ENCODE measurements around the gene C5.

The C5 gene

DNA sequence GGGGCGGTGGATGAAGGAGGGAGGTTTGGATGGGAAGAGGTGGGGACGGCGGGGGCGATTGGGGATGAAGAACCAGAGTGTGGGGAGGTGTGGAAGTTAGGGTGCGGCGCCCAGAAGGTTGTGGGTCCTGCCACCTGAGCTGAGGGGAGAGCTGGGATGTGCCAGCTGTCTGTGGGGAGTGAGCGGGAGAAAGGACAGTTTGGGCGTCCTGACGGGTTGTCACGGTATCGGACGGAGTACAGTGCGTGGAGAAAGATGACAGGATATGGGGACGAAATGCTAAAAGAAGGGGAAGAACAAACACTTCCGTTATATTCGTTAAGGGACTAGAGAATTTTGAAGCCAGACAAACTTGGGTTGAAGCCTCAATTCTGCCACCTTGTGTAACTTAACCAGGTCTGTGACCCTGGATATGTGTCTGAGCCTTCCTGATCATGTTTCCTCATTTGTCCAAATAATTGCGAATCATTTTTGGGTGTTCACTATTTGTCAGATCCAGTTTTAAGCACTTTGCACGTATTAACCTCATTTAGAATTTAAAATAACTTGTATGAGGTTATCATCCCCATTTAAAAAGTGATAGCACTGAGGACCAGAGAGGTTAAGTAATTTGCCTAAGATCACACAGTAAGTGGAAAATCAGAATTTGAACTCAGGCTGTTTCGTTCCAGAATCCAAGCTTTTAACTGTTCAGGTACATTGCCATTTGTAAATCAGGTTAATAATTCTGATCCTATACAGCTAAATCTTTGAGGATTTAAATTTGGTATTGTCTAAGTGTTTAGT, 25.4 kb upstream of the C5 start:
- DNase-seq (ENCODE audit: low spot score): peak; percentile 40
- in situ Hi-C loops (cut with MboI; ENCODE audit: low pct_unique_long_range_greater_than_20kb, low sequenced_read_pairs, unreplicated experiment): no loop called here
- TF ChIP-seq, protein P1, sequence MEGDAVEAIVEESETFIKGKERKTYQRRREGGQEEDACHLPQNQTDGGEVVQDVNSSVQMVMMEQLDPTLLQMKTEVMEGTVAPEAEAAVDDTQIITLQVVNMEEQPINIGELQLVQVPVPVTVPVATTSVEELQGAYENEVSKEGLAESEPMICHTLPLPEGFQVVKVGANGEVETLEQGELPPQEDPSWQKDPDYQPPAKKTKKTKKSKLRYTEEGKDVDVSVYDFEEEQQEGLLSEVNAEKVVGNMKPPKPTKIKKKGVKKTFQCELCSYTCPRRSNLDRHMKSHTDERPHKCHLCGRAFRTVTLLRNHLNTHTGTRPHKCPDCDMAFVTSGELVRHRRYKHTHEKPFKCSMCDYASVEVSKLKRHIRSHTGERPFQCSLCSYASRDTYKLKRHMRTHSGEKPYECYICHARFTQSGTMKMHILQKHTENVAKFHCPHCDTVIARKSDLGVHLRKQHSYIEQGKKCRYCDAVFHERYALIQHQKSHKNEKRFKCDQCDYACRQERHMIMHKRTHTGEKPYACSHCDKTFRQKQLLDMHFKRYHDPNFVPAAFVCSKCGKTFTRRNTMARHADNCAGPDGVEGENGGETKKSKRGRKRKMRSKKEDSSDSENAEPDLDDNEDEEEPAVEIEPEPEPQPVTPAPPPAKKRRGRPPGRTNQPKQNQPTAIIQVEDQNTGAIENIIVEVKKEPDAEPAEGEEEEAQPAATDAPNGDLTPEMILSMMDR (IDR thresholded peaks at IDR 0.05; ENCODE audit: extremely low read depth, insufficient read depth, missing control alignments): no peak

DNA sequence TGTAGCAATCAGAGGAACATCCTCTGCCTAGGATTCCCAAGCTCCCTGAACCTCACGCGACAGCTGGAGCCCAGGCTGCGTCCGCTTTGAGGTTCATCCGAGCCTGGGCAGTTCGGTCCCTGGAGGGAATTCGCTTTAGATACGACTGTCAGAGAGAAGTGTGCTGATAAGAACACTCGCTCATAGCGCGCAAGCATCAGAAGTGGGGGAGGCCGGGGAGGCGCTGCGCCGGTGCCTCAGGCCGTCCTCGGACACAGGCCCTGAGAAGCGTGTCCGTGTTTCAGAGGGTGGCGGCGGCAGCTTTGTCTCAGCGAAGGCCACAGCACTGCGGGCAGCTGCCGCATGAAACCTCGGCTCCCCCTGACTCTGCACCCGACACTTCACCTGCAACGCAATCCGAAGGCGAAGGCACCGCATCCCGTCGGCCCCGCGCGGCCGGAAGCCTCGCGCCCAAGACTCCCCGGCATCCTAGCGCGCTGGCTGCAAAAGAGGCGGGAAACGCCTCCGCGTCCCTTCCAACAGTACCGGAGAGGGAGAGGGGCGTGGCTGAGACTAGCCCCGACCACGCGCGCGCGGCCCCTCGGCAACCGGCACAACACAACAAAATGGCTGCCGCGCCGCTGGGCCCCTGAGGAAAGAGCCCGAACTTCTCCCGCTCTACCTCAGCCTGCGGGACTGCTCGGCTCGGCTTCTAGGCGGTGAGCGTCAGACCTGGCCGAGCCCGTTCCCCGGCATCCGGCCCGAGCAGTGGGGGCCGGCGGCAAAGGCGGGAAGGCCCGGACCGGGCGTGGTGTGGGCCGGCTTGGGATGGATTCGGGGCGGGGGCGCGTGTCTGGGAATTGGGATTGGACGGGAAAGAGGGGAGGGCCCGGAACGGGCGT, 24.5 kb upstream of the C5 start, which contains the start of gene CNTRL:
TSS of gene CNTRL (plus strand) at position 586 of the 881 bp plus-strand sequence. CDS start 13,372 bp downstream, outside the sequence.
- in situ Hi-C loops (cut with MboI; ENCODE audit: low pct_unique_long_range_greater_than_20kb, low sequenced_read_pairs, unreplicated experiment): no loop called here
- TF ChIP-seq, protein P1 (IDR thresholded peaks at IDR 0.05; ENCODE audit: extremely low read depth, insufficient read depth, missing control alignments): no peak

DNA sequence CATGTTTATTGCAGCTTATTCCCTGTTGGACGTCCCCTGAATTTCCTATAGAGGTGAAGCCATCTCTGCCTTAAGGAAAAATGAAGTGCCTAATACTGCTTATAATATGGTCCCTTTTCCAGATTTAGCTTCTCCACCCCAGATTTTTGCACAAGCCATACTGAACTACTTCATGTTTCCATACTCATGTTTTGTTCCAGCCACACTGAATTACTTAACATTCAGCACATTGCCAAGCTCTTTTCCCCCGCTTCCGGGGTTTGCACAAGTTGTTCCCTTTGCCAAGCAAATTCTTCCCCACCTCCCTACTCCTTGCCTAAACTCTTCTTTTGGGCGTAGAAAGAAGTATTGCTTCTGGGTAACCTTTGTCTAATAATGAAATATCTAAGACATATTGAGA, 23.0 kb upstream of the C5 start:
- DNase-seq (ENCODE audit: low spot score): no peak
- TF ChIP-seq, protein P1 (IDR thresholded peaks at IDR 0.05; ENCODE audit: extremely low read depth, insufficient read depth, missing control alignments): no peak
- in situ Hi-C loops (cut with MboI; ENCODE audit: low pct_unique_long_range_greater_than_20kb, low sequenced_read_pairs, unreplicated experiment): no loop called here

More for the DNA sequence above, 24.5 kb upstream of the C5 start, which contains the start of gene CNTRL:
- peak; percentile 85 for DNase-seq (ENCODE audit: low spot score)

DNA sequence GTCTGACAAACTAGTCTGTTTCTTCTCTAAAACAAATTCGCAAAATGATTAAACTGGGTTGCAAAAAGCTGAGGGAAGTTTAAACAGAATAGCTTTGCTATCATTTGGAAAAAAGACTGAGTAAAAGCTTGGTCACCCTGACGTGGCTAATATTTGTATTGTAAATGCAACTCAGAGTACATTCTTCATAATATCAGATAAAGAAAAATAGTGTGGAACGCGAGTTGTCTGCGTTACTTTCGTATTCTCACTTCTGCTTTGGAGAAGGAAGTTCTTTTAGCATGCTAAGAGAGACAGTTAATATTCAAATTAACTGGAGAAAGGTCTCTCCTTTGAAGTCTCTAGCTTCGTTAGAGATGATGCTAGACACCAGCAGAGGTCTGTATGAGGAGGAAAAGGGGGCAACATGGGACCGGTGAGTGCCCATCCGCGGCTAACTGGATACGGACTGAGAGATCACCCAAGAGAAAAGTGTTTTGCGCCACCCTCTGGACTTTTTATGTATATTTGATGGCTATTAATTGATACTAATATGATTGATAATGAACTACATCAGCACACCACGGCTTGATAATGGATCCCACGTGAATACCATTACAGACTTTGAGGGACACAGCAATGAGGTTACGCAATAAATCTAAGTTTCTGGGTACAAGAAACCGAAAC, 21.8 kb upstream of the C5 start:
- in situ Hi-C loops (cut with MboI; ENCODE audit: low pct_unique_long_range_greater_than_20kb, low sequenced_read_pairs, unreplicated experiment): no loop called here
- DNase-seq (ENCODE audit: low spot score): peak; percentile 74
- TF ChIP-seq, protein P1 (IDR thresholded peaks at IDR 0.05; ENCODE audit: extremely low read depth, insufficient read depth, missing control alignments): no peak

DNA sequence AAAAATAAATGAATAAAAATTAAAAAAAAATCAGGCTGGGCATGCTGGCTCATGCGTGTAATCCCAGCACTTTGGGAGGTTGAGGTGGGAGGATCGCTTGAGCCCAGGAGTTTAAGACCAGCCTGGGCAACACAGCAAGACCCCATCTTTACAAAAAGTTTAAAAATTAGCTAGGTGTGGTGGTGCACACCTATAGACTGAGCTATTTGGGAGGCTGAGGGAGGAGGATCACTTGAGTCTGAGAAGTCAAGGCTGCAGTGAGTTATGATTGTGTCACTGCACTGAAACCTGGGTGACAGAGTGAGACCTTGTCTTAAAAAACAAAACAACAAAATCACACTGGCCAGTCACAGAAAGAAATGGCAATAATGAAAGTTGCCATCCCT, 21.3 kb upstream of the C5 start:
- TF ChIP-seq, protein P1 (IDR thresholded peaks at IDR 0.05; ENCODE audit: extremely low read depth, insufficient read depth, missing control alignments): no peak
- in situ Hi-C loops (cut with MboI; ENCODE audit: low pct_unique_long_range_greater_than_20kb, low sequenced_read_pairs, unreplicated experiment): no loop called here
- DNase-seq (ENCODE audit: low spot score): no peak

DNA sequence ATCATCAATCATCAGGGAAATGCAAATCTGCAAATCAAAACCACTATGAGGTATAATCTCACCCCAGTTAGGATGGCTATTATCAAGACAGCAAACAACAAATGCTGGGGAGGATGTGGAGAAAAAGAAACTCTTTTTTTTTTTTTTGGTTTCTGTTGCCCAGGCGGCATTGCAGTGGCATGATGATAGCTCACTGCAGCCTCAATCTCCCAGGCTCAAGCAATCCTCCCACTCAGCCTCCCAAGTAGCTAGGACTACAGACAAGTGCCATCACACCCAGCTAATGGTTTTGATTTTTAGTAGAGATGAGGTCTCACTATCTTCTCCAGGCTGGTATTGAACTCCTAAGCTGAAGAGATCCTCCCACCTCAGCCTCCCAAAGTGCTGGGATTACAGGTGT, 19.3 kb upstream of the C5 start:
- DNase-seq (ENCODE audit: low spot score): no peak
- in situ Hi-C loops (cut with MboI; ENCODE audit: low pct_unique_long_range_greater_than_20kb, low sequenced_read_pairs, unreplicated experiment): loop anchor here (10.0 kb wide), 1 partner anchor 315 kb away; no protein-coding TSS in a partner anchor
- TF ChIP-seq, protein P1 (IDR thresholded peaks at IDR 0.05; ENCODE audit: extremely low read depth, insufficient read depth, missing control alignments): no peak
